ENCODE measurements around the gene PIK3R6. TPM values are rescaled to one million over a fixed set of nuclear protein-coding genes. Genes with fewer than 3 reads are reported as not detected.

PIK3R6 gene
- total RNA-seq, 1 experiment from 2014 or later = not detected

DNA sequence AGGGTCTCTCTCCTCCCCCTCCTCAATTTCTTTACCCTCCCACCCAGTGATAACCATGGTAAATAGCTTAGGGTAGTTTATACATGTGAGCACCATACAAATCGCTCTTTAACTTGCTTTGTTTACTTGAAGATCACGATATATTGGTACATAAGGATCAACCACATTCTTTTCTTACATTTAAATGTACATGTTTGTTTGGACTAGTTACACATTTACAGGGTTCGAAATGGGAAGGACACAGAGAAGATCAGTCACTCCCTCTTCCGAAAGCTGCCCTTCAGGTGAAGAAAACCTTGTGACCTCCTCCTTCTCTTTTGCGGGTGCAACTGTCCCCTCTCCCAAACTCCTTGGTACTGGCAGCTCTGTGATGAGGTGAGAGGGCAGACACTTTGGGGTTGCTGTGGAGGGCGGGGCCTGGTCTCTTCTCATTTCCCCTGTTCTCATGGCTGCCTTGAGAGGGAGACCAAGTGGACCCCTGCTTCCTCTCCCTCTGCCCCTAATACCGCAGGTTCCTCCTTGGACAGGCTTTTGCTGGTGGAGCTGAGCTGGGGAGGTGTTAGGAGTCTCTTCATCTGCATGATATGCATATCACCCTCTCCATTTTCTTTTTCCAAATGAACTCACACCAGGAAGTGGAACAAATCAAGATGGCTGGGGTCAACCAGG lies 4.7 kb upstream of the PIK3R6 start:
- H2BK15ac ChIP-seq (ENCODE audit: low read depth, low read length) = no peak overlapping the region
- no peaks in the 10 kb centered on the region for H3K27me3 ChIP-seq (ENCODE audit: insufficient read depth, low read length)
- H2BK12ac ChIP-seq (ENCODE audit: insufficient read length, low read depth, low read length) = no peak overlapping the region
- no peak overlapping the region for H3K4me2 ChIP-seq (ENCODE audit: insufficient read depth, insufficient read length, low read length)
- no peak for DNase-seq
- H3K9ac ChIP-seq (ENCODE audit: extremely low read depth, insufficient read length, low read length) = no peak overlapping the region
- no peak overlapping the region for H4K91ac ChIP-seq (ENCODE audit: insufficient read length, low read depth, low read length)
- H3K18ac ChIP-seq (ENCODE audit: insufficient read length, low read depth, low read length) = no peak overlapping the region
- H3K14ac ChIP-seq (ENCODE audit: insufficient read depth, low read length) = no peak overlapping the region
- Mint-ChIP-seq H3K36me3 (ENCODE audit: insufficient read depth in 1 of 3, low read depth in 3 of 3) (no peaks in the 10 kb centered on the region; a peak in 1 of 7 replicates), H3K4me1 (peaks cover 18 to 26% of the 10 kb centered on the region in 2 experiments), H3K27me3 (ENCODE audit: low read depth) (peaks cover 18% of the 10 kb centered on the region), H3K4me3 (no peak overlapping the region), H3K9me3 (no peaks in the 10 kb centered on the region; a peak in 1 of 5 replicates), H3K27ac (no peak overlapping the region)
- no peak overlapping the region for H3K56ac ChIP-seq (ENCODE audit: insufficient read length, low read depth, low read length)
- H4K5ac ChIP-seq (ENCODE audit: insufficient read length, low read depth, low read length) = no peak overlapping the region
- H3K4me1 ChIP-seq (ENCODE audit: insufficient read depth, low read length) = peaks cover 5% of the 10 kb centered on the region; the same call in 1 of the 2 replicates
- H3K23ac ChIP-seq (ENCODE audit: insufficient read length, low read depth, low read length) = no peak overlapping the region
- no peak overlapping the region for H2BK120ac ChIP-seq (ENCODE audit: low read depth, low read length, poor library complexity, severe bottlenecking)
- no peak overlapping the region for H2AFZ ChIP-seq (ENCODE audit: low read length)
- no peaks in the 10 kb centered on the region for H3K9me3 ChIP-seq (ENCODE audit: control insufficient read depth, low read depth, low read length)
- no peak for TF ChIP-seq CTCF (conservative IDR thresholded peaks at IDR 0.05)
- no peak overlapping the region for H2BK20ac ChIP-seq (ENCODE audit: low read depth, low read length, poor library complexity, severe bottlenecking)
- H3K23me2 ChIP-seq (ENCODE audit: insufficient read length, low read depth, low read length, poor library complexity, severe bottlenecking) = no peaks in the 10 kb centered on the region
- WGBS (ENCODE audit: extremely low coverage, insufficient read length, low lambda C conversion rate) = no CpG with 5 or more reads among the region's 7 CpGs
- no peaks in the 10 kb centered on the region for H3K79me2 ChIP-seq (ENCODE audit: insufficient read depth, low read length)
- no peak overlapping the region for H4K8ac ChIP-seq (replicated peaks; ENCODE audit: insufficient read length, low read depth, low read length)
- H3K79me1 ChIP-seq (ENCODE audit: insufficient read depth, low read depth, low read length, poor library complexity, severe bottlenecking) = no peaks in the 10 kb centered on the region
- no peaks in the 10 kb centered on the region for H4K20me1 ChIP-seq (ENCODE audit: control insufficient read depth, insufficient read depth, insufficient read length)
- H3K4ac ChIP-seq (ENCODE audit: low read depth, low read length) = no peak overlapping the region
- H3K27ac ChIP-seq (ENCODE audit: insufficient read length, low read depth, low read length) = no peak overlapping the region
- no peak overlapping the region for H3T11ph ChIP-seq (ENCODE audit: low read length)
- H2AK5ac ChIP-seq (ENCODE audit: insufficient read length, low read length) = no peak overlapping the region
- no peak overlapping the region for H2BK5ac ChIP-seq (ENCODE audit: insufficient read length, low read length)
